SK-N-SH treated with all-trans-retinoic acid at 6 μM for 48 hours (cell line): ENCODE results near the gene UGT1A6.

Experiments used
- ATAC-seq: fragments of 200-7000 bp; cut with Tn5 transposase; 3 replicates; pipeline ENCODE4 v1.9.1; 2020; ENCODE audit warnings: mild to moderate bottlenecking, moderate library complexity
- ARNTL ChIP-seq: fragments of 450-650 bp; formaldehyde crosslinking; IDR thresholded peaks from 2 replicates; pipeline ENCODE4 v1.5.0; 2020; ENCODE audit warnings: low read depth, mild to moderate bottlenecking, moderate library complexity, borderline replicate concordance
- BACH2 ChIP-seq: fragments of 250-450 bp; sonication (Bioruptor Pico); IDR thresholded peaks from 2 replicates; pipeline ENCODE4 v1.9.0; 2021; ENCODE audit warnings: mild to moderate bottlenecking, borderline replicate concordance
- CSDC2 ChIP-seq: fragments of 250-450 bp; sonication (Bioruptor Pico); IDR thresholded peaks from 2 replicates; pipeline ENCODE4 v1.5.0; 2020; ENCODE audit warnings: mild to moderate bottlenecking, moderate library complexity
- GLIS3 ChIP-seq: fragments of 250-450 bp; sonication (Bioruptor Pico); IDR thresholded peaks from 2 replicates; pipeline ENCODE4 v1.5.0; 2020; ENCODE audit warnings: mild to moderate bottlenecking, moderate library complexity
- ISL1 ChIP-seq: fragments of 250-450 bp; sonication (Bioruptor Pico); IDR thresholded peaks from 2 replicates; pipeline ENCODE4 v2.1.2; 2022; ENCODE audit warnings: mild to moderate bottlenecking, moderate library complexity
- OSR1 ChIP-seq: fragments of 250-450 bp; sonication (Bioruptor Pico); IDR thresholded peaks from 2 replicates; pipeline ENCODE4 v1.8.0; 2022; ENCODE audit warnings: moderate library complexity, mild to moderate bottlenecking, inconsistent platforms
- PPARA ChIP-seq: fragments of 250-450 bp; sonication (Bioruptor Pico); IDR thresholded peaks from 2 replicates; pipeline ENCODE4 v1.5.0; 2020; ENCODE audit warnings: mild to moderate bottlenecking, borderline replicate concordance
- RARB ChIP-seq: fragments of 250-450 bp; sonication (Bioruptor Pico); IDR thresholded peaks from 2 replicates; pipeline ENCODE4 v1.8.0; 2021; ENCODE audit warnings: mild to moderate bottlenecking, moderate library complexity
- SNAI2 ChIP-seq: fragments of 250-450 bp; sonication (Bioruptor Pico); IDR thresholded peaks from 2 replicates; pipeline ENCODE4 v1.5.0; 2020; ENCODE audit warnings: mild to moderate bottlenecking, moderate library complexity
- TCF4 ChIP-seq: fragments of 250-450 bp; sonication (Bioruptor Pico); IDR thresholded peaks from 2 replicates; pipeline ENCODE4 v1.8.0; 2021; ENCODE audit warnings: mild to moderate bottlenecking, moderate library complexity, borderline replicate concordance
- TOX ChIP-seq: fragments of 250-450 bp; sonication (Bioruptor Pico); IDR thresholded peaks from 2 replicates; pipeline ENCODE4 v1.8.0; 2021; ENCODE audit warnings: mild to moderate bottlenecking, moderate library complexity, borderline replicate concordance
- ZC3H10 ChIP-seq: fragments of 250-450 bp; sonication (Bioruptor Pico); IDR thresholded peaks from 2 replicates; pipeline ENCODE4 v1.5.1; 2021; ENCODE audit warnings: mild to moderate bottlenecking, moderate library complexity
- ZFP3 ChIP-seq: fragments of 250-450 bp; sonication (Bioruptor Pico); IDR thresholded peaks from 2 replicates; pipeline ENCODE4 v1.5.0; 2020; ENCODE audit warnings: mild to moderate bottlenecking, moderate library complexity
- ZFP30 ChIP-seq: fragments of 450-650 bp; formaldehyde crosslinking; IDR thresholded peaks from 2 replicates; pipeline ENCODE4 v1.5.0; 2022; ENCODE audit warnings: mild to moderate bottlenecking, moderate library complexity
- ZNF565 ChIP-seq: fragments of 450-650 bp; formaldehyde crosslinking; conservative IDR thresholded peaks from 2 replicates; pipeline ENCODE4 v1.5.0; 2020; ENCODE audit warnings: low read depth, mild to moderate bottlenecking, moderate library complexity
- ZNF70 ChIP-seq: fragments of 450-650 bp; formaldehyde crosslinking; IDR thresholded peaks from 2 replicates; pipeline ENCODE4 v1.5.0; 2020; ENCODE audit warnings: mild to moderate bottlenecking, moderate library complexity
- ZNF8 ChIP-seq: fragments of 450-650 bp; formaldehyde crosslinking; IDR thresholded peaks from 2 replicates; pipeline ENCODE4 v1.5.0; 2020; ENCODE audit warnings: mild to moderate bottlenecking, moderate library complexity
- TF ChIP-seq, protein P1 (sequence below): fragments of 250-450 bp; sonication (Bioruptor Pico); IDR thresholded peaks from 2 replicates; pipeline ENCODE4 v1.5.1; 2021; ENCODE audit warnings: mild to moderate bottlenecking, moderate library complexity
- TF ChIP-seq, protein P2 (sequence below): fragments of 250-450 bp; sonication (Bioruptor Pico); IDR thresholded peaks from 2 replicates; pipeline ENCODE4 v1.5.1; 2020; ENCODE audit warnings: low read depth, mild to moderate bottlenecking, moderate library complexity
- TF ChIP-seq, protein P3 (sequence below): fragments of 250-450 bp; sonication (Bioruptor Pico); IDR thresholded peaks from 2 replicates; pipeline ENCODE4 v1.5.0; 2020; ENCODE audit warnings: mild to moderate bottlenecking, moderate library complexity
- TF ChIP-seq, protein P4 (sequence below): fragments of 250-450 bp; sonication (Bioruptor Pico); IDR thresholded peaks from 2 replicates; pipeline ENCODE4 v1.8.0; 2020; ENCODE audit warnings: mild to moderate bottlenecking, moderate library complexity, borderline replicate concordance
- TF ChIP-seq, protein P5 (sequence below): fragments of 250-450 bp; sonication (Bioruptor Pico); IDR thresholded peaks from 2 replicates; pipeline ENCODE4 v1.8.0; 2021; ENCODE audit warnings: low read depth, mild to moderate bottlenecking, moderate library complexity, borderline replicate concordance

UGT1A6 gene

DNA sequence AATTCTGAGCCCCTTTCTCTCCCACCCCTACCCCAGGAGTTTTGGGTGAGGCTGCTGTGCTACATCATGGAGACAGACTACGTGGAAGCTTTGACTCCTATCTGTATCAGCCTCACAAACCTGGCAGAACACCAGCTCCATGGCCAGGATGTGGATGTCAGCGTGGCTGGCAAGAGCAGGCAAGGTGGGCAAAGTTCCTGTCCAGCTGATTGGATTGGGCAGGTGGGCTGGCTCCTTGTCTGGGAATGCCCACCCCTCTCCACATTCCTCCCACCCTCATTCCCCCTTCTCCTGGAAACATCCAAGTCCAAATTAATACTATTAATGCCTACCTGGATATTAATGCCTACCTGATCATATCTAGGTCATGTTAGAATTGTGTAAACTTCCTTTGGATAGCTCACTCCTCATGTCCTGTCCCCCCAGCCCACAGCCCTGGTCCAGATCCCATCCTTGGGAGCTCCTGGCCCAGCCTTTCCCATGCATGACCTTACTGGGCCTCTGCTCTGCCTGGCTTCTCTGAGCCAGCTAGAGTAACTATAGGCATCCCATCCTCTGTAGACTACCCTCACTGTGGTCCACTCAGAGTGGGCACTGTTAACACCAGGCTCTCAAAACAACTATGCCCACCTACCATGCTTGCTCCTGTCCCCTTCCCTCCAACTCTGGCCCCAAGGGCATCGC is 109.6 kb downstream of the UGT1A6 start:
- TF ChIP-seq ZNF70 (CRISPR knock-in tag): no peak
- TF ChIP-seq ARNTL (CRISPR knock-in tag): no peak
- TF ChIP-seq, protein P1, sequence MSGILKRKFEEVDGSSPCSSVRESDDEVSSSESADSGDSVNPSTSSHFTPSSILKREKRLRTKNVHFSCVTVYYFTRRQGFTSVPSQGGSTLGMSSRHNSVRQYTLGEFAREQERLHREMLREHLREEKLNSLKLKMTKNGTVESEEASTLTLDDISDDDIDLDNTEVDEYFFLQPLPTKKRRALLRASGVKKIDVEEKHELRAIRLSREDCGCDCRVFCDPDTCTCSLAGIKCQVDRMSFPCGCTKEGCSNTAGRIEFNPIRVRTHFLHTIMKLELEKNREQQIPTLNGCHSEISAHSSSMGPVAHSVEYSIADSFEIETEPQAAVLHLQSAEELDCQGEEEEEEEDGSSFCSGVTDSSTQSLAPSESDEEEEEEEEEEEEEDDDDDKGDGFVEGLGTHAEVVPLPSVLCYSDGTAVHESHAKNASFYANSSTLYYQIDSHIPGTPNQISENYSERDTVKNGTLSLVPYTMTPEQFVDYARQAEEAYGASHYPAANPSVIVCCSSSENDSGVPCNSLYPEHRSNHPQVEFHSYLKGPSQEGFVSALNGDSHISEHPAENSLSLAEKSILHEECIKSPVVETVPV: no peak
- TF ChIP-seq, protein P2, sequence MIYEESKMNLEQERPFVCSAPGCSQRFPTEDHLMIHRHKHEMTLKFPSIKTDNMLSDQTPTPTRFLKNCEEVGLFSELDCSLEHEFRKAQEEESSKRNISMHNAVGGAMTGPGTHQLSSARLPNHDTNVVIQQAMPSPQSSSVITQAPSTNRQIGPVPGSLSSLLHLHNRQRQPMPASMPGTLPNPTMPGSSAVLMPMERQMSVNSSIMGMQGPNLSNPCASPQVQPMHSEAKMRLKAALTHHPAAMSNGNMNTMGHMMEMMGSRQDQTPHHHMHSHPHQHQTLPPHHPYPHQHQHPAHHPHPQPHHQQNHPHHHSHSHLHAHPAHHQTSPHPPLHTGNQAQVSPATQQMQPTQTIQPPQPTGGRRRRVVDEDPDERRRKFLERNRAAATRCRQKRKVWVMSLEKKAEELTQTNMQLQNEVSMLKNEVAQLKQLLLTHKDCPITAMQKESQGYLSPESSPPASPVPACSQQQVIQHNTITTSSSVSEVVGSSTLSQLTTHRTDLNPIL: no peak
- TF ChIP-seq ZNF8 (CRISPR knock-in tag): no peak
- TF ChIP-seq ZC3H10 (CRISPR knock-in tag): no peak
- TF ChIP-seq TOX (CRISPR knock-in tag): no peak
- TF ChIP-seq CSDC2: no peak
- no peak for TF ChIP-seq ZFP30
- no peak for TF ChIP-seq ISL1 (CRISPR knock-in tag)
- TF ChIP-seq, protein P3, sequence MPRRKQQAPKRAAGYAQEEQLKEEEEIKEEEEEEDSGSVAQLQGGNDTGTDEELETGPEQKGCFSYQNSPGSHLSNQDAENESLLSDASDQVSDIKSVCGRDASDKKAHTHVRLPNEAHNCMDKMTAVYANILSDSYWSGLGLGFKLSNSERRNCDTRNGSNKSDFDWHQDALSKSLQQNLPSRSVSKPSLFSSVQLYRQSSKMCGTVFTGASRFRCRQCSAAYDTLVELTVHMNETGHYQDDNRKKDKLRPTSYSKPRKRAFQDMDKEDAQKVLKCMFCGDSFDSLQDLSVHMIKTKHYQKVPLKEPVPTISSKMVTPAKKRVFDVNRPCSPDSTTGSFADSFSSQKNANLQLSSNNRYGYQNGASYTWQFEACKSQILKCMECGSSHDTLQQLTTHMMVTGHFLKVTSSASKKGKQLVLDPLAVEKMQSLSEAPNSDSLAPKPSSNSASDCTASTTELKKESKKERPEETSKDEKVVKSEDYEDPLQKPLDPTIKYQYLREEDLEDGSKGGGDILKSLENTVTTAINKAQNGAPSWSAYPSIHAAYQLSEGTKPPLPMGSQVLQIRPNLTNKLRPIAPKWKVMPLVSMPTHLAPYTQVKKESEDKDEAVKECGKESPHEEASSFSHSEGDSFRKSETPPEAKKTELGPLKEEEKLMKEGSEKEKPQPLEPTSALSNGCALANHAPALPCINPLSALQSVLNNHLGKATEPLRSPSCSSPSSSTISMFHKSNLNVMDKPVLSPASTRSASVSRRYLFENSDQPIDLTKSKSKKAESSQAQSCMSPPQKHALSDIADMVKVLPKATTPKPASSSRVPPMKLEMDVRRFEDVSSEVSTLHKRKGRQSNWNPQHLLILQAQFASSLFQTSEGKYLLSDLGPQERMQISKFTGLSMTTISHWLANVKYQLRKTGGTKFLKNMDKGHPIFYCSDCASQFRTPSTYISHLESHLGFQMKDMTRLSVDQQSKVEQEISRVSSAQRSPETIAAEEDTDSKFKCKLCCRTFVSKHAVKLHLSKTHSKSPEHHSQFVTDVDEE: no peak
- TF ChIP-seq PPARA (CRISPR knock-in tag): no peak
- no peak for TF ChIP-seq RARB (CRISPR knock-in tag)
- no peak for TF ChIP-seq BACH2 (CRISPR knock-in tag)
- TF ChIP-seq TCF4 (CRISPR knock-in tag): no peak
- no peak for TF ChIP-seq SNAI2 (CRISPR knock-in tag)
- TF ChIP-seq ZFP3 (CRISPR knock-in tag): no peak
- no peak for TF ChIP-seq OSR1
- TF ChIP-seq, protein P4, sequence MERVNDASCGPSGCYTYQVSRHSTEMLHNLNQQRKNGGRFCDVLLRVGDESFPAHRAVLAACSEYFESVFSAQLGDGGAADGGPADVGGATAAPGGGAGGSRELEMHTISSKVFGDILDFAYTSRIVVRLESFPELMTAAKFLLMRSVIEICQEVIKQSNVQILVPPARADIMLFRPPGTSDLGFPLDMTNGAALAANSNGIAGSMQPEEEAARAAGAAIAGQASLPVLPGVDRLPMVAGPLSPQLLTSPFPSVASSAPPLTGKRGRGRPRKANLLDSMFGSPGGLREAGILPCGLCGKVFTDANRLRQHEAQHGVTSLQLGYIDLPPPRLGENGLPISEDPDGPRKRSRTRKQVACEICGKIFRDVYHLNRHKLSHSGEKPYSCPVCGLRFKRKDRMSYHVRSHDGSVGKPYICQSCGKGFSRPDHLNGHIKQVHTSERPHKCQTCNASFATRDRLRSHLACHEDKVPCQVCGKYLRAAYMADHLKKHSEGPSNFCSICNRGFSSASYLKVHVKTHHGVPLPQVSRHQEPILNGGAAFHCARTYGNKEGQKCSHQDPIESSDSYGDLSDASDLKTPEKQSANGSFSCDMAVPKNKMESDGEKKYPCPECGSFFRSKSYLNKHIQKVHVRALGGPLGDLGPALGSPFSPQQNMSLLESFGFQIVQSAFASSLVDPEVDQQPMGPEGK (CRISPR knock-in tag): no peak
- no peak for TF ChIP-seq ZNF565 (CRISPR knock-in tag)
- ATAC-seq: no peak

DNA sequence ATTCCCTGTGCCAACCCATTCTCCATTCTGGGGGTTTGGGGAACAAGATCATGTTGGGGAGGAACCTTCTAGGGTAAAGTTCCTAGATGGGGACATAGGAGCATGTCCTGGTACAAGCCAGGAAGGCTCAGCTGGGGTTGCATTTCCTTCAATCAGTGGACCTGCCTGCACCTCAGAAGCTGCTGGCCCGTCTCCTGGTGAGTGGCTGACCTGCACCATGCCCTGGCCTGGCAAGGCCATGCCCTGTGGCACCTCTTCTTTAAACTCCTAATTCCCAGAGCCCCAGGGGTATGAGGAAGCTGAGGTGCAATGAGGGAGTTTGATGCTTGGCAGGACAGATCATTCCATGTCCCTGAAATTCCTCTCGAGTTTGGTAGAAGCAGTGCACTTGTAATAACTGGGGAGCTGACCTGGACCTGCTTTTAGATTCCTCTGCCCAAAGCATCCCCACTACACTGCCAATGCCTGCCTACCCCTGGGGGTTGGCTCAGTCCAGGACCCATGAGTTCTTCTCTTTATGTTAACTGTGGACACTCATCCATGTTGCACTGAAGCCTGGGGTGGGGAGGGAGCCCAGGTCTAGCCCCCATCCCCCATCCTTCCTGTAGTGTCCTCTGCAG is 110.7 kb downstream of the UGT1A6 start:
- TF ChIP-seq ZNF8 (CRISPR knock-in tag): no peak
- TF ChIP-seq OSR1: no peak
- TF ChIP-seq, protein P1: no peak
- no peak for TF ChIP-seq ZFP3 (CRISPR knock-in tag)
- TF ChIP-seq, protein P3: no peak
- TF ChIP-seq, protein P5, sequence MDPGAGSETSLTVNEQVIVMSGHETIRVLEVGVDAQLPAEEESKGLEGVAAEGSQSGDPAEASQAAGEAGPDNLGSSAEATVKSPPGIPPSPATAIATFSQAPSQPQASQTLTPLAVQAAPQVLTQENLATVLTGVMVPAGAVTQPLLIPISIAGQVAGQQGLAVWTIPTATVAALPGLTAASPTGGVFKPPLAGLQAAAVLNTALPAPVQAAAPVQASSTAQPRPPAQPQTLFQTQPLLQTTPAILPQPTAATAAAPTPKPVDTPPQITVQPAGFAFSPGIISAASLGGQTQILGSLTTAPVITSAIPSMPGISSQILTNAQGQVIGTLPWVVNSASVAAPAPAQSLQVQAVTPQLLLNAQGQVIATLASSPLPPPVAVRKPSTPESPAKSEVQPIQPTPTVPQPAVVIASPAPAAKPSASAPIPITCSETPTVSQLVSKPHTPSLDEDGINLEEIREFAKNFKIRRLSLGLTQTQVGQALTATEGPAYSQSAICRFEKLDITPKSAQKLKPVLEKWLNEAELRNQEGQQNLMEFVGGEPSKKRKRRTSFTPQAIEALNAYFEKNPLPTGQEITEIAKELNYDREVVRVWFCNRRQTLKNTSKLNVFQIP (CRISPR knock-in tag): no peak
- no peak for TF ChIP-seq ARNTL (CRISPR knock-in tag)
- no peak for TF ChIP-seq TCF4 (CRISPR knock-in tag)
- no peak for TF ChIP-seq ZC3H10 (CRISPR knock-in tag)
- TF ChIP-seq GLIS3: no peak
- no peak for TF ChIP-seq RARB (CRISPR knock-in tag)
- TF ChIP-seq ZNF565 (CRISPR knock-in tag): no peak
- TF ChIP-seq CSDC2: no peak
- no peak for TF ChIP-seq ZFP30
- ATAC-seq: no peak
